ENCODE results near the gene SFMBT2. TPM values are rescaled to one million over a fixed set of nuclear protein-coding genes. Genes with fewer than 3 reads are reported as not detected.

The SFMBT2 gene
- total RNA-seq, 4 donors from 2014 or later: 7.6 to 15.4 (median 10.8) TPM

DNA sequence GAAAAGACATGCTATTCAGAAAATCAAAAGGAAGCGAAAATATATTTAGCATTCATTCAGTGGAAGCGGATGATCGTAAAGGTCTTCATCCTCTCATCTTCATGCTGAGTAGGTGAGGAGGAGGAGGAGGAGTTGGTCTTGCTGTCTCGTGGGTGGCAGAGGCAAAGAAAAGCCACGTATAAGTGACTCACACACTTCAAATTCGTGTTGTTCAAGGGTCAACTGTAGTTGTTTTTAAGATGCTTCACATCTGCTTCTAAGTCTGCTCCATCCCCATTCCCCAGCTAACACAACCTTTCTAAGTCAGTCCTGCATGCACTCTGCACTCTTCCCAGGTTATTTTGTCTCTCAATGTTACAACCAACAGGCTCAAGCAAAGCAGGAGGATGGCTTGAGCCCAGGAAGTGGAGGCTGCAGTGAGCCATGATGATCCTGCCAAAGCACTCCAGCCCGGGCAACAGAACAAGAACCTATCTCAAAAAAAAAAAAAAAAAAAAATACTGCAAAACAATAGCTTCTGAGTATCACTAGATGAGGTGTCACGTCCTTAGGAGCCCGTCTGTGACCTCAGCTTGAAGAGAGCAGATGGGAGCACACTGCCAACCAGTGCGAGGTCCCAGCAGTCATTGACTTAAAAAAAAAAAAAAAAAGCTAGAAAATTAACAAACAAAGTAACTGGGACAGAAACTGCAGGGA, 70.5 kb downstream of the SFMBT2 start:
- Histone ChIP-seq H3K27me3 (no peaks in the 10 kb centered on the region), H3K36me3 (peaks cover 0 to 5% (median 0%) of the 10 kb centered on the region in 4 donors), H3K27ac (replicated peaks in 1 of 4) (no peak overlapping the region), H3K4me3 (no peak overlapping the region), H3K9me3 (no peaks in the 10 kb centered on the region), H3K4me1 (peaks cover 17 to 28% (median 22%) of the 10 kb centered on the region in 4 donors)
- DNase-seq (ENCODE audit: extremely low spot score): no peak
- no peak for TF ChIP-seq EP300 (IDR thresholded peaks at IDR 0.05)
- TF ChIP-seq, protein P1, sequence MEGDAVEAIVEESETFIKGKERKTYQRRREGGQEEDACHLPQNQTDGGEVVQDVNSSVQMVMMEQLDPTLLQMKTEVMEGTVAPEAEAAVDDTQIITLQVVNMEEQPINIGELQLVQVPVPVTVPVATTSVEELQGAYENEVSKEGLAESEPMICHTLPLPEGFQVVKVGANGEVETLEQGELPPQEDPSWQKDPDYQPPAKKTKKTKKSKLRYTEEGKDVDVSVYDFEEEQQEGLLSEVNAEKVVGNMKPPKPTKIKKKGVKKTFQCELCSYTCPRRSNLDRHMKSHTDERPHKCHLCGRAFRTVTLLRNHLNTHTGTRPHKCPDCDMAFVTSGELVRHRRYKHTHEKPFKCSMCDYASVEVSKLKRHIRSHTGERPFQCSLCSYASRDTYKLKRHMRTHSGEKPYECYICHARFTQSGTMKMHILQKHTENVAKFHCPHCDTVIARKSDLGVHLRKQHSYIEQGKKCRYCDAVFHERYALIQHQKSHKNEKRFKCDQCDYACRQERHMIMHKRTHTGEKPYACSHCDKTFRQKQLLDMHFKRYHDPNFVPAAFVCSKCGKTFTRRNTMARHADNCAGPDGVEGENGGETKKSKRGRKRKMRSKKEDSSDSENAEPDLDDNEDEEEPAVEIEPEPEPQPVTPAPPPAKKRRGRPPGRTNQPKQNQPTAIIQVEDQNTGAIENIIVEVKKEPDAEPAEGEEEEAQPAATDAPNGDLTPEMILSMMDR (IDR thresholded peaks at IDR 0.05): no peak
- TF ChIP-seq POLR2AphosphoS5 (IDR thresholded peaks at IDR 0.05): no peak
- no peak for TF ChIP-seq POLR2A (IDR thresholded peaks at IDR 0.05; ENCODE audit: low read depth)
- WGBS: 54% methylated on average over 10 of the region's 10 CpGs
- intact Hi-C loops (cut with DNase I): no loop called here

DNA sequence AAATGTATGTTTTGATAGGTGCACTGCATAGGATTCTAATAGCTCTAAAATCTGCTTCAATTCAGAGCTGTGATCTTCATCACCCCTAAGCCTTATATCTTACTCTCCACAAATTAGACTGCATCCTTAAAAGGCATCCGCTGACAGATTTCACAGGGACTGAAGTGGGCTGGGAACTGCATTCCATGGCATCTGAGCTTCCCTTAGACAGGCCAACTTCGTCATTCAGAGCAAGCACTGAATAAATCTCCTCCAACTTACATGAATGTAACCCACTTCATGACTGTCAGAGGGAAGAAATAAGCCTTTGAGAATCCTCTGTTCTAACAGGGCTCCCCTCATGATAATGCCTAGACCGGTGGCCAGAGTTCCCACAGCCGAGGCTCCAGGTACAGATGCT, 71.3 kb downstream of the SFMBT2 start:
- no peak overlapping the region for H3K27ac ChIP-seq (replicated peaks in 1 of 4)
- H3K4me3 ChIP-seq: no peak overlapping the region
- 64% methylated on average over 4 of the region's 4 CpGs for WGBS
- peaks cover 0 to 5% (median 0%) of the 10 kb centered on the region in 4 donors for H3K36me3 ChIP-seq
- peaks cover 17 to 23% (median 21%) of the 10 kb centered on the region in 4 donors for H3K4me1 ChIP-seq
- TF ChIP-seq EP300 (IDR thresholded peaks at IDR 0.05) (no peak), POLR2AphosphoS5 (IDR thresholded peaks at IDR 0.05) (no peak), POLR2A (IDR thresholded peaks at IDR 0.05; ENCODE audit: low read depth) (no peak)
- TF ChIP-seq, protein P1 (IDR thresholded peaks at IDR 0.05): no peak
- no peaks in the 10 kb centered on the region for H3K27me3 ChIP-seq
- intact Hi-C loops (cut with DNase I): no loop called here
- H3K9me3 ChIP-seq: no peaks in the 10 kb centered on the region
- DNase-seq (ENCODE audit: extremely low spot score): no peak

- 92% methylated on average over 7 of the region's 7 CpGs for WGBS
- no peaks in the 10 kb centered on the region for H3K27me3 ChIP-seq
- H3K4me3 ChIP-seq: no peak overlapping the region
- peaks cover 20 to 29% (median 24%) of the 10 kb centered on the region in 4 donors for H3K4me1 ChIP-seq
- TF ChIP-seq POLR2A (IDR thresholded peaks at IDR 0.05; ENCODE audit: low read depth) (no peak), EP300 (IDR thresholded peaks at IDR 0.05) (no peak)
- TF ChIP-seq, protein P1 (IDR thresholded peaks at IDR 0.05): no peak
- DNase-seq (ENCODE audit: extremely low spot score): no peak
- H3K9me3 ChIP-seq: no peaks in the 10 kb centered on the region
- H3K36me3 ChIP-seq: peaks cover 0 to 5% (median 0%) of the 10 kb centered on the region in 4 donors
- intact Hi-C loops (cut with DNase I): no loop called here
- no peak overlapping the region for H3K27ac ChIP-seq (replicated peaks in 1 of 4)
Observed at GRCh38 chr10:7338469-7338868, 72.4 kb downstream of the SFMBT2 start.

DNA sequence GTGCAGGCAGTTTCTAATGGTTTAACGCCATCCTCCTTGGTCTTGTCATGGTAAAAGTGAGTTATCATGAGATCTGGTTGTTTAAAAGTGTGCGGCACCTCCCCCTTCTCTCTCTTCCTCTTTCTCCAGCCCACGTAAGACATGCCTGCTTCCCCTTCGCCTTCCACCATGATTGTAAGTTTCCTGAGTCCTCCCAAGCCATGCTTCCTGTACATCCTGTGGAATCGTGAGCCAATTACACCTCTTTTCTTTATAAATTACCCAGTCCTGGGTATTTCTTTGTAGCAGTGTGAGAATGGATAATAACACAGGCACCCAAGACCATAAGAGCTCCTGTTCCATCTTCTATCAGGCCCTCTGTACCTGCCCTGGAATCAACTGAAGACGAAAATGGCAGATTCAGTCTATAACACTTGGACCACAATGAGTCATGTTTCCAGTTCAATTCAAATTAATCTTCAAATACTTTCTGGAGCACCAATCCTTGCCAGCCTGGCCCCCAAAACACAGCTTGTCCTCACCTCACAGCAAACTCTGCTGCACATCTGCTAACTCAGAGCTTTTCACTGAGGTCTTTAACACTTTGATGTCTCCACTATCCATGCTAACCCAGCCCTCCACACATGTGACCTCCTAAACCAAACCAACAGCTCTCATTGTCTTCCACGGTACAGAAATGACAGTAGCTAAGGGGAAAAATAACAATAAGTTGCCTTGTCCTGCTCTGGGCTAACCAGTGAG, 73.2 kb downstream of the SFMBT2 start:
- Histone ChIP-seq H3K4me1 (peaks cover 20 to 32% (median 24%) of the 10 kb centered on the region in 4 donors), H3K27ac (replicated peaks in 1 of 4) (no peak overlapping the region), H3K36me3 (peaks cover 0 to 5% (median 0%) of the 10 kb centered on the region in 4 donors), H3K27me3 (no peaks in the 10 kb centered on the region), H3K9me3 (no peaks in the 10 kb centered on the region), H3K4me3 (no peak overlapping the region)
- no peak for DNase-seq (ENCODE audit: extremely low spot score)
- intact Hi-C loops (cut with DNase I): no loop called here
- TF ChIP-seq POLR2AphosphoS5 (IDR thresholded peaks at IDR 0.05) (no peak), POLR2A (IDR thresholded peaks at IDR 0.05; ENCODE audit: low read depth) (no peak), EP300 (IDR thresholded peaks at IDR 0.05) (no peak)
- TF ChIP-seq, protein P1 (IDR thresholded peaks at IDR 0.05): no peak
- 66% methylated on average over 7 of the region's 7 CpGs for WGBS

Measured in esophagus muscularis mucosa (tissue), 4 donors.